ENCODE measurements around the gene TEAD1.

DNA sequence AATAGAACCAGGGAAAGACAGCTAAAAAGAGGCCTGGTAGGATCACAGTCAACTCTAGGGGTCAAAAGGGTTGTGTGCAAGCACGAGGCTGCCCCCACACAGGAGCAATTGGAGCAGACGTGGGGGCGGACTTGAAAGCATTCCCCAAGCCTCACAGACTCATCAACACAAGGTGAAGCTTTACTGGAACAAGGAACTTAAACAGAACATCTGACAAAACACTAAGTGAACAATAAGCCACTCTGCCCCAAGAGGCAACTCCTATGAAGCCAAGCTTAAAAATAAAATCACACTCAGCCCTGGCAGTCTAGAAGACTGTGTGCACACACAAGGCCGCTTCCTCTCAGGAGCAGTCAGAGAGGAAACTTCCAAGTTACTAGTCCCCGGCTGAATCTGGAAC is 32.2 kb upstream of the TEAD1 start:
- TF ChIP-seq, protein P1, sequence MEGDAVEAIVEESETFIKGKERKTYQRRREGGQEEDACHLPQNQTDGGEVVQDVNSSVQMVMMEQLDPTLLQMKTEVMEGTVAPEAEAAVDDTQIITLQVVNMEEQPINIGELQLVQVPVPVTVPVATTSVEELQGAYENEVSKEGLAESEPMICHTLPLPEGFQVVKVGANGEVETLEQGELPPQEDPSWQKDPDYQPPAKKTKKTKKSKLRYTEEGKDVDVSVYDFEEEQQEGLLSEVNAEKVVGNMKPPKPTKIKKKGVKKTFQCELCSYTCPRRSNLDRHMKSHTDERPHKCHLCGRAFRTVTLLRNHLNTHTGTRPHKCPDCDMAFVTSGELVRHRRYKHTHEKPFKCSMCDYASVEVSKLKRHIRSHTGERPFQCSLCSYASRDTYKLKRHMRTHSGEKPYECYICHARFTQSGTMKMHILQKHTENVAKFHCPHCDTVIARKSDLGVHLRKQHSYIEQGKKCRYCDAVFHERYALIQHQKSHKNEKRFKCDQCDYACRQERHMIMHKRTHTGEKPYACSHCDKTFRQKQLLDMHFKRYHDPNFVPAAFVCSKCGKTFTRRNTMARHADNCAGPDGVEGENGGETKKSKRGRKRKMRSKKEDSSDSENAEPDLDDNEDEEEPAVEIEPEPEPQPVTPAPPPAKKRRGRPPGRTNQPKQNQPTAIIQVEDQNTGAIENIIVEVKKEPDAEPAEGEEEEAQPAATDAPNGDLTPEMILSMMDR (IDR thresholded peaks at IDR 0.05), result no peak
- no peak for TF ChIP-seq POLR2A (IDR thresholded peaks at IDR 0.05)
